ENCODE results near the gene ACOX1. TPM values are rescaled to one million over a fixed set of nuclear protein-coding genes. Genes with fewer than 3 reads are reported as not detected.
"Not testable (repeated sequence)": the region's sequence is repeated elsewhere in the genome, so short reads cannot be mapped to it uniquely, and the experiment has no call there.

ACOX1 gene
- total RNA-seq, 1 experiment from 2014 or later: 39.5 TPM

DNA sequence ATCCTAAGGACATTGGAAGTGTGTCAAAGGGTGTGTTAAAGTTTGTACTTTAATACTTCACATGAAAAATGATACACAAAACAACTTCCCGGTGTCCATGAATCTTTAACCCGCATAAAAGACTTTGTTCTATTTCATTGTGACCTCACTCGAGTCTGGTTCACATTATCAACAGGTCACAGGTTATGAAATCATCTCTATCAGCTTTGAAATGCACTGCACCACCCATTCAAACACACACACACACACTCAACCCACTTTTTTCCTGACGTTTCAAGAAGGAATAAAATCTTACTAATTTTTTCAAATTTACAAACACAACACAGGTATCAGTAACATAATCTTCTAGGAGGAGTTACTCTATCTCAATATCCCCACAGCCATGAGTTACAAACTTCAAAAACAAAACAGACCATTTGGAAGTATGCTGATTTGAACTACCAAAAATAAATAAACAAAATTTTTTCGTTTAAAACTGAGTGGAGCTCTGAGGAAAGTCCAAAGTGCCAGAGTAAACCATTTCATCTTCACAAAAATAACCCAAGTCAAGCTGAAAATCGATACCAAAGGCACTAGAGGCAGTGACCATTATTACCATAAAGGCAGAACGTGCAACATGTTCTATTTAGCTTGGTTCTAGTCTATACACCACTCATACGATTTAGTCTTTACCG is 2.7 kb downstream of the ACOX1 start:
- no peak for DNase-seq (ENCODE audit: low spot score)
- no peaks in the 10 kb centered on the region for H3K9me3 ChIP-seq (ENCODE audit: low read depth, low read length, poor library complexity, severe bottlenecking)
- H3K4me1 ChIP-seq (ENCODE audit: insufficient read depth, low read length, poor library complexity, severe bottlenecking): peaks cover 6% of the 10 kb centered on the region
- peak overlapping the region; percentile 28 for H3K27ac ChIP-seq (ENCODE audit: low read depth, low read length, poor library complexity, severe bottlenecking)
- no peaks in the 10 kb centered on the region for H3K27me3 ChIP-seq (replicated peaks; ENCODE audit: insufficient read depth, low read depth, low read length, poor library complexity)
- H3K36me3 ChIP-seq (ENCODE audit: insufficient read depth, low read length, poor library complexity, severe bottlenecking): peaks cover 3% of the 10 kb centered on the region
- TF ChIP-seq CTCF (conservative IDR thresholded peaks at IDR 0.05; ENCODE audit: low read depth, low read length) (no peak), EZH2 (IDR thresholded peaks at IDR 0.05; ENCODE audit: borderline replicate concordance, low read depth, low read length, poor library complexity, severe bottlenecking) (no peak)
- ChIA-PET POLR2A (ENCODE audit: low non-redundant PET) (no interaction called here), CTCF (no interaction called here)
- BruUV-seq (replicated peaks): TSS peak; percentile 25
- intact Hi-C loops (cut with micrococcal nuclease; ENCODE audit: unreplicated experiment): no loop called here
- H3K4me3 ChIP-seq (ENCODE audit: low read depth, low read length, poor library complexity, severe bottlenecking): peak overlapping the region; percentile 18

GRCh38 chr17:75975757-75976174 is 3.2 kb downstream of the ACOX1 start:
- intact Hi-C loops (cut with micrococcal nuclease; ENCODE audit: unreplicated experiment): no loop called here
- peaks cover 6% of the 10 kb centered on the region for H3K4me1 ChIP-seq (ENCODE audit: insufficient read depth, low read length, poor library complexity, severe bottlenecking)
- peak overlapping the region; percentile 18 for H3K4me3 ChIP-seq (ENCODE audit: low read depth, low read length, poor library complexity, severe bottlenecking)
- ChIA-PET CTCF (interaction anchor here (0.6 kb wide), 1 partner anchor 122 kb away, joined by 12 read pairs; no protein-coding TSS in a partner anchor), POLR2A (ENCODE audit: low non-redundant PET) (no interaction called here)
- DNase-seq (ENCODE audit: low spot score): no peak
- H3K9me3 ChIP-seq (ENCODE audit: low read depth, low read length, poor library complexity, severe bottlenecking): no peaks in the 10 kb centered on the region
- H3K27me3 ChIP-seq (replicated peaks; ENCODE audit: insufficient read depth, low read depth, low read length, poor library complexity): no peaks in the 10 kb centered on the region
- no TSS peak for BruUV-seq (replicated peaks)
- peaks cover 5% of the 10 kb centered on the region for H3K36me3 ChIP-seq (ENCODE audit: insufficient read depth, low read length, poor library complexity, severe bottlenecking)
- peak overlapping the region; percentile 28 for H3K27ac ChIP-seq (ENCODE audit: low read depth, low read length, poor library complexity, severe bottlenecking)
- TF ChIP-seq EZH2 (IDR thresholded peaks at IDR 0.05; ENCODE audit: borderline replicate concordance, low read depth, low read length, poor library complexity, severe bottlenecking) (no peak), CTCF (conservative IDR thresholded peaks at IDR 0.05; ENCODE audit: low read depth, low read length) (no peak)

DNA sequence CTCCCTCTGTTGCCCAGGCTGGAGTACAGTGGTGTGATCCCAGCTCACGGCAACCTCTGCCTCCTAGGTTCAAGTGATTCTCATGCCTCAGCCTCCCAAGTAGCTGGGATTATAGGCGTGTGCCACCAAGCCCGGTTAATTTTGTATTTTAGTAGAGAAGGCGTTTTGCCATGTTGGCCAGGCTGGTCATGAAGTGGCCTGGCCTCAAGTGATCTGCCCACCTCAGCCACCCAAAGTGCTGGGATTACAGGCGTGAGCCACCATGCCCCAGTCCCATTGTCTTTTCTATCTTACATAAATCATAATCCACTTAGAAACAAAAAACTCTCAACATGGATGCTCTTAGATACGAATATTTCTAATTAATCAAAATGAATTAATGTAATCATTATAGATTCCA is 3.8 kb downstream of the ACOX1 start:
- H3K27me3 ChIP-seq (replicated peaks; ENCODE audit: insufficient read depth, low read depth, low read length, poor library complexity); DNase-seq (ENCODE audit: low spot score); intact Hi-C loops (cut with micrococcal nuclease; ENCODE audit: unreplicated experiment); POLR2A ChIA-PET (ENCODE audit: low non-redundant PET); H3K27ac ChIP-seq (ENCODE audit: low read depth, low read length, poor library complexity, severe bottlenecking); H3K4me3 ChIP-seq (ENCODE audit: low read depth, low read length, poor library complexity, severe bottlenecking); BruUV-seq (replicated peaks); H3K36me3 ChIP-seq (ENCODE audit: insufficient read depth, low read length, poor library complexity, severe bottlenecking); H3K4me1 ChIP-seq (ENCODE audit: insufficient read depth, low read length, poor library complexity, severe bottlenecking); H3K9me3 ChIP-seq (ENCODE audit: low read depth, low read length, poor library complexity, severe bottlenecking): not testable (repeated sequence)
- CTCF ChIA-PET: interaction anchor here (0.6 kb wide), 1 partner anchor 122 kb away, joined by 12 read pairs; no protein-coding TSS in a partner anchor

GRCh38 chr17:75970626-75971025 is 8.3 kb downstream of the ACOX1 start:
- DNase-seq (ENCODE audit: low spot score): no peak
- intact Hi-C loops (cut with micrococcal nuclease; ENCODE audit: unreplicated experiment): no loop called here
- H3K27me3 ChIP-seq (replicated peaks; ENCODE audit: insufficient read depth, low read depth, low read length, poor library complexity): no peaks in the 10 kb centered on the region
- ChIA-PET POLR2A (ENCODE audit: low non-redundant PET) (no interaction called here), CTCF (interaction anchor here (0.6 kb wide), 1 partner anchor 269 kb away, joined by 10 read pairs; no protein-coding TSS in a partner anchor)
- TF ChIP-seq CTCF (conservative IDR thresholded peaks at IDR 0.05; ENCODE audit: low read depth, low read length) (no peak), EZH2 (IDR thresholded peaks at IDR 0.05; ENCODE audit: borderline replicate concordance, low read depth, low read length, poor library complexity, severe bottlenecking) (no peak)
- H3K27ac ChIP-seq (ENCODE audit: low read depth, low read length, poor library complexity, severe bottlenecking): no peak overlapping the region
- peaks cover 5% of the 10 kb centered on the region for H3K36me3 ChIP-seq (ENCODE audit: insufficient read depth, low read length, poor library complexity, severe bottlenecking)
- no TSS peak for BruUV-seq (replicated peaks)
- no peaks in the 10 kb centered on the region for H3K9me3 ChIP-seq (ENCODE audit: low read depth, low read length, poor library complexity, severe bottlenecking)
- H3K4me3 ChIP-seq (ENCODE audit: low read depth, low read length, poor library complexity, severe bottlenecking): no peak overlapping the region
- H3K4me1 ChIP-seq (ENCODE audit: insufficient read depth, low read length, poor library complexity, severe bottlenecking): no peaks in the 10 kb centered on the region
